Esophagus (tissue), 2 donors: Measurements from ENCODE around the gene LY6G5B. TPM values are rescaled to one million over a fixed set of nuclear protein-coding genes. Genes with fewer than 3 reads are reported as not detected.

Experiments
- H3K27ac ChIP-seq, 2 donors: one replicate each; pipeline ENCODE4 v1.5.1; 2013; ENCODE audit warnings: low read depth in 2 of 2, mild to moderate bottlenecking in 2 of 2, inconsistent platforms in 1 of 2, low read length in 1 of 2, moderate library complexity in 1 of 2
- H3K27me3 ChIP-seq, 2 donors: one replicate each; pipeline ENCODE4 v1.6.1; 2013; ENCODE audit warnings: low read length in 2 of 2, control low read depth in 1 of 2, mild to moderate bottlenecking in 1 of 2; ENCODE audit not compliant: insufficient read depth in 2 of 2, control insufficient read depth in 1 of 2
- H3K36me3 ChIP-seq, 2 donors: one replicate each; pipeline ENCODE4 v1.6.1; 2013; ENCODE audit warnings: low read length in 1 of 2; ENCODE audit not compliant: control insufficient read depth in 2 of 2, insufficient read depth in 2 of 2
- H3K4me1 ChIP-seq, 2 donors: one replicate each; pipeline ENCODE4 v1.6.1; 2013; ENCODE audit warnings: low read length in 1 of 2; ENCODE audit not compliant: control insufficient read depth in 2 of 2, insufficient read depth in 2 of 2
- H3K4me3 ChIP-seq, 2 donors: one replicate each; pipeline ENCODE4 v1.5.1; 2013; ENCODE audit warnings: low read length in 2 of 2, mild to moderate bottlenecking in 2 of 2, low read depth in 1 of 2, moderate library complexity in 1 of 2
- H3K9me3 ChIP-seq, 2 donors: one replicate each; pipeline ENCODE4 v1.6.1; 2013; ENCODE audit warnings: mild to moderate bottlenecking in 2 of 2, low read depth in 1 of 2, low read length in 1 of 2, moderate library complexity in 1 of 2; ENCODE audit not compliant: control insufficient read depth in 2 of 2, insufficient read depth in 1 of 2
- WGBS, 2 donors: extraction: QIAGEN DNeasy Blood & Tissue Kit; methylation state at CpG; one replicate each; pipeline ENCODE4 v1.1.7; 2013; 5-methylcytosine and 5-hydroxymethylcytosine counted together
- polyA plus RNA-seq, 2 donors: library from polyadenylated mRNA; stranded (reverse); fragments of 200-250 nt; gene quantifications; one replicate each; pipeline ENCODE4 v1.2.3, GENCODE V29; 2013
- donor health status: healthy with polysubstance abuse.
- donor health status: Bipolar disorder and iron deficiency.

The LY6G5B gene
- polyA plus RNA-seq, 2 donors: 5.3 to 7.4 TPM

DNA sequence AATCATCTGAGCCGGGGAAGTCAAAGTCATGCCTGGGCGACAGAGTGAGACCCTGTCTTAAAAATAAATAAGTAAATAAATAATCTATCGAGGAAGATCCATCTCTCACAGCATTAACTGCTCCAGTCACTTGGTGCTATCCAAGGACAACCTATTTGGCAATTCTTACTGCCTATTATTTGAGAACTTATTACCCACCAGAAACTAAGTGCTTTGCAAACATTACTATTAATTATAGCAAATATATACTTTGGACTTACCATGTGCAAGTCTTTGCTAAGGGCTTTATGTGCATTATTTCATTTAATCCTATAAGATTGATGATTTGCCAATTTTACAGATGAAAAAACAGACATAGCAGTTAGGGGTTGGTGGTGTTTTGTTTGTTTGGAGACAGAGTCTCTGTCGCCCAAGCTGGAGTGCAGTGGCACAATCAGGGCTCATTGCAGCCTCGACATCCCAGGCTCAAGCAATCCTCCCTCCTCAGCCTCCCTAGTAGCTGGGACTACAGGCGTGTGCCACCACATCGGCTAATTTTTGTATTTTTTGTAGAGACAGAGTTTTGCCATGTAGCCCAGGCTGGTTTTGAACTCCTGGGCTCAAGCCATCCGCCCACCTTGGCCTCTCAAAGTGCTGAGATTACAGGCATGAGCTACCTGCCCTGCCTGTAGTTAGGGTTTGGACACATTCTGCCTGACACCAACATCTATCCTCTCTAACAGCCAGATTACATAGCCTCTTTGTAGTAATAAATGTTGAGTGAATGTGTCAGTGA, 15.0 kb upstream of the LY6G5B start:
- Histone ChIP-seq H3K36me3 (peaks cover 0 to 8% of the 10 kb centered on the region in 2 donors), H3K4me1 (peaks cover 12 to 18% of the 10 kb centered on the region in 2 donors), H3K9me3 (no peaks in the 10 kb centered on the region), H3K27me3 (no peaks in the 10 kb centered on the region), H3K4me3 (no peak overlapping the region), H3K27ac (no peak overlapping the region)
- WGBS, 2 donors: 88 to 90% methylated on average over 8 of the region's 8 CpGs

GRCh38 chr6:31655349-31656237, 14.2 kb upstream of the LY6G5B start, which contains the start of gene APOM:
TSS of gene APOM (plus strand) at chr6:31655894. CDS start at chr6:31655967, 73 bp downstream.
- H3K27ac ChIP-seq: no peak within 1 kb of the TSS
- 67 to 81% methylated on average over 8 of the region's 8 CpGs for WGBS, 2 donors
- peaks cover 12 to 18% of the 10 kb centered on the region in 2 donors for H3K4me1 ChIP-seq
- no peak within 1 kb of the TSS for H3K4me3 ChIP-seq
- H3K27me3 ChIP-seq: no peaks in the 10 kb centered on the region
- H3K36me3 ChIP-seq: peaks cover 0 to 8% of the 10 kb centered on the region in 2 donors
- H3K9me3 ChIP-seq: no peaks in the 10 kb centered on the region

DNA sequence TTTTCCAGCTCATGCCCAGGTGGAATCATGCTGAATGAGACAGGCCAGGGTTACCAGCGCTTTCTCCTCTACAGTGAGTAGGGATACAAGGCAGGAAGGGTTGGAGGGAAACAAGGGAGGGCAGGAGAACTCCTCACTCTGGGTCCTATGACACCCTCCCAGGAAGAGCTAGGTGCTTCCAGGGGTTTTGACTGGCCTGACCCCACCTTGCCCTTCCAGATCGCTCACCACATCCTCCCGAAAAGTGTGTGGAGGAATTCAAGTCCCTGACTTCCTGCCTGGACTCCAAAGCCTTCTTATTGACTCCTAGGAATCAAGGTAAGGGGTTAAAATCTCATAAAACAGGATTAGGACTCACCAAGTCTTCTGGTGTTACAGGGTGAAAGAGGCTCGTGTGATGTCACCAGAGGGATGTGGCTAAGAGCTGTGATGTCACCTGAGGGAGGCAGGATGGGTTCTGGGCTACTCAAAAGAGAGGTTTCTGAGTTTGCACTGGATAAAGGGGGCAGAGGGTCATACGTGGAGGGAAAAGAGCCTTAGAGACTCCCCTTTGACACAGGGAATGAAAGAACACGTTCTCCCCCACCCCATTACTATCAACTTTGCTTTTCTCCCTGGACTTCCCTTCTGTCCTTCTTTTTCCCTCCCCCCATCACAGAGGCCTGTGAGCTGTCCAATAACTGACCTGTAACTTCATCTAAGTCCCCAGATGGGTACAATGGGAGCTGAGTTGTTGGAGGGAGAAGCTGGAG, 12.2 kb upstream of the LY6G5B start:
- Histone ChIP-seq H3K27ac (no peak overlapping the region), H3K9me3 (no peaks in the 10 kb centered on the region), H3K4me3 (no peak overlapping the region), H3K27me3 (no peaks in the 10 kb centered on the region), H3K36me3 (peaks cover 0 to 13% of the 10 kb centered on the region in 2 donors), H3K4me1 (peaks cover 12 to 16% of the 10 kb centered on the region in 2 donors)
- WGBS, 2 donors: 69 to 79% methylated on average over 6 of the region's 6 CpGs

DNA sequence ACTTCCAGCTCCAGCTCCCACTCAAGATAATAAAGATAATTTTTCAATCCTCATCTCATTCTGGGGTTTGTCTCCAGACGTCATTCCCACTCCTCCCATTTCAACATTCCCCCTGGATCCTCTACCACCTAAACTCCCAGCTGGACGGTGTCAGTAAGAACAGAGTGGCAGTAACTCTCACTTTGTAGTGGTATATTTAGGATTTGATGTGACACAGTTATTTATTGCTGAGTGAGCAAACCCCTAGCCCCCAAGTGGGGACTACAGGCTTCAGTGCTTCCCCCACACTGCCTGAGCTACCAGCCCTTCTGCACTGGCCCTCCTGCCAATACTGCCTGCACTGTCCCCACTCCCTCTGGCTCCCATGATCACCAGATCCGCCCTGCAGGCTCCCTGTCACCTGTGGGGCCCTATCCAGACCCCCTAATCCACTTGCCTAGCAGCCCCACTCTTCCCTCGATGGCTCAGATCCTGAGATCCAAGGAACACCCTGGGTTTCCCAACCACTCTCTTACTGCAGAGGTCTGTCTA, 11.6 kb upstream of the LY6G5B start:
- WGBS, 2 donors: 72 to 75% methylated on average over 4 of the region's 4 CpGs
- Histone ChIP-seq H3K36me3 (peaks cover 0 to 13% of the 10 kb centered on the region in 2 donors), H3K4me3 (no peak overlapping the region), H3K9me3 (no peaks in the 10 kb centered on the region), H3K27ac (no peak overlapping the region), H3K4me1 (peaks cover 12 to 19% of the 10 kb centered on the region in 2 donors), H3K27me3 (no peaks in the 10 kb centered on the region)

DNA sequence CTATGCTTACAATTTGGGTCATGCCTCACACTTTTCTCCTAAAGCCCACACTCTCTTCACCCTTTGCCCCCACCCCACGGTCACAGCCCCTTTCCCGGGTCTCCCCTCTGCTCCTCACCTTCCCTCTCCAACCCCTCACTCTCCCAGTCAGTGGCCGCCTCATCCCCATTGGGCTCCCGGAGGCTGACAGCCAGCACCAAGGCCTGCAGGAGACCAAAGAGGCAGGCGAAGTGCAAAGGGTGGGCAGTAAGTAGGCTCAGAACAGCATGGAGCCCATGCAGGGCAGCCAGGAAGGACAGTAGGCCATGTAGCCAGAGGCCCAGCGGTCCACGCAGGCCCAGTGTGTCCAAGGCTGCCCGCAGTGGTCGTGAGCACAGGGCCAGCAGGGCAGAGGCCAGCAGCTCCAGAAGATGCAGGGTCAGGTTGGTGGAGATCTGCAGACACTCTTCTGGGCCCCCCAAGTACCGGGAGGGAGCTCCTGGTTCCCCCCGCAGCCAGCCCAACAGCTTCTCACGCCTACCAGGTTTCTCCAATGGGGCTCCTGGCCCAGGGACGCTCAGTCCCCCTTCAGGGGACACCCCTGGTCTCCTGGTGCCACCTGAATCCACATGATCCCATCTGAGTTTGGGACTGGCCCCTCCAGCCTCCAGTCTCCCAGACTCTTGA, 10.7 kb upstream of the LY6G5B start:
- peaks cover 15 to 21% of the 10 kb centered on the region in 2 donors for H3K4me1 ChIP-seq
- H3K27me3 ChIP-seq: no peaks in the 10 kb centered on the region
- WGBS, 2 donors: 78 to 79% methylated on average over 13 of the region's 13 CpGs
- peak overlapping the region; percentile 71 to 88 for H3K4me3 ChIP-seq
- peaks cover 0 to 13% of the 10 kb centered on the region in 2 donors for H3K36me3 ChIP-seq
- H3K9me3 ChIP-seq: no peaks in the 10 kb centered on the region
- peak overlapping the region; percentile 94 to 95 for H3K27ac ChIP-seq

DNA sequence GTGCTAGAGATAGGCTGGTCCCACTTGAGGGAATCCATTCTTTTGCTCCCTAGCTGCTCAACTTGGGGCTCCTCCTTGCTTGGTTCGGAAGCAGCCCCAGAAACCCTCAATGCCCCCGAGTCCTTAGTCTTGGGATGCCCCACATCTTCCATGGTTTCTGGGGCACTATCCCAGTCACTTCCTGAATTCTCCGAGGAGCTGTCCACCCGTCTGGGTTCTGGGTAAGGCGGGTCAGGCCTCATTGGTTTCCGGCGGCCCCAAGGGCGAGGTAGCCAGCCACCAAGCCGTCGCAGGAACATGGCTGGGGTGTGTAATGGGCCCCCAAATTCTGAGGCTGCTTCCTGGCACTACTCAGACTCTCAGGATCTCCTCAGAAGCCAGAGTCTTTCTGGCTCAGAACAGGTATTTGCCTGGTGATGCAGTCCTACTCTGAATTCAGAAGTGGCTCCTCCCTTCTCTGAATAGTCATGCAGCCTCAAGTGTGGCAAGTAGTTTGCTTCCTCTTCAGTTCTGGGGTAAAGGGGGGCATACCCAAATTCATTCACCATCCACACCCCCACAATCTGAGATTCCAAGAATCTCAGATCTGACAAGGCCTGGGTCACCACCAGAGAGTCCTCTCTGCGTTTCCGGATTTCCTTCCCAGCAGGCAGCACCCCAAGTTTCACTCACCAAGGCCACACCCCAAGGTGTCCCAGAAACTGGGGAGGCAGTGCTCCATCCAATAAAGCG, 10.0 kb upstream of the LY6G5B start:
- peaks cover 0 to 13% of the 10 kb centered on the region in 2 donors for H3K36me3 ChIP-seq
- peaks cover 15 to 21% of the 10 kb centered on the region in 2 donors for H3K4me1 ChIP-seq
- no peaks in the 10 kb centered on the region for H3K9me3 ChIP-seq
- H3K27ac ChIP-seq: peak overlapping the region; percentile 94 to 95
- 11 to 13% methylated on average over 13 of the region's 13 CpGs for WGBS, 2 donors
- H3K27me3 ChIP-seq: no peaks in the 10 kb centered on the region
- peak overlapping the region; percentile 71 to 88 for H3K4me3 ChIP-seq

DNA sequence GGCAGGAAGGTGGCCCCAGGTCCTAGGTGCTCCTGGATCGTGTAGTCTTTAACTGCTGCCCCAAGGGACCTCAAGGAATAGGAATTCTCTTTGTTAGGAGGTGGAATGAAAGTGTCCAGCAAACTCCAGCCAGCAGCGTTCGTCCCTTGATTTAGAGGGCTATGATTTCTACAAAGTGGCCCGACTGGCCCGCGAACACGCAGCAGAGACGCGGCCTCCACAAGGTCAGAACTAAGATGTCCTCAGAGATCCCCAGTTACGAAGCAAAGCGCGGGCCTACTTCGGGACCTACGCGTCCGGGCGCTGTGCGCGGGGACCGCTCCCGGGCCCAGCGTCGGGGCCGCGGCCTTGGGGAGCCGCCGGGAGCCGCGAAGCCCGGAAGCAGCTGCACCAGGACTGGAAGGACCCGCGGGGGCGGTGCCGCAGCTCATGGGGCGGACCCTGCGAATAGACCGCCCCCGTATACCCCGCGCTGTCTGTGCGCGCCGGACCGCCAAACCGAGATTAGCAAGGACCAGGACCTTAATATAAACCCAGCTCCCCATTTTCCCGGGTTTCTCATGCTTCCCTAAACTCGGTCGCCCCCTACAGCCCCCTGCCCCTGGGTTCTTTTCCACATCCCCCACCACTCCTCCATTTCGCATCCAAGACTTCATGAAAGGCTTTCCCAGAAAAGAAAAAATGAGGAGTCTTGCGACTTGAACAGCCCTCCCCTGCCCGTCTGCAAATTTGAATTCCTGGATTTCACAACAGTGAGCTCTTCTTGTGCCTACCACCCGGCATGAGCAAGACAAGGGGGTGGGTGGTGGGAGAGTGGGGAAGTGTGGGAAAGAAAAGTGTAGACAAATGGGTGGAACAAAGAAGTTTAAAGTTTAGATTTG, 9.2 kb upstream of the LY6G5B start, which contains the start of gene C6orf47:
Gene C6orf47 (minus strand): TSS at position 398 of the 881 bp plus-strand sequence. CDS start 831 bp downstream, outside the sequence.
- H3K9me3 ChIP-seq: no peaks in the 10 kb centered on the region
- WGBS, 2 donors: 1% methylated on average over 49 to 52 of the region's 52 CpGs
- H3K27ac ChIP-seq: peak within 1 kb of the TSS; percentile 94 to 95
- H3K4me1 ChIP-seq: peaks cover 15 to 21% of the 10 kb centered on the region in 2 donors
- peaks cover 0 to 13% of the 10 kb centered on the region in 2 donors for H3K36me3 ChIP-seq
- H3K27me3 ChIP-seq: no peaks in the 10 kb centered on the region
- H3K4me3 ChIP-seq: peak within 1 kb of the TSS; percentile 71 to 88
